Epithelial cell of esophagus (primary cell): ENCODE results near the gene DOHH.
A peak's percentile ranks its signal among the peaks of the same experiment; 100 is the strongest.
"Not testable (repeated sequence)": the region's sequence is repeated elsewhere in the genome, so short reads cannot be mapped to it uniquely, and the experiment has no call there.

ENCODE experiments used
- DNase-seq: peaks from one replicate; pipeline ENCODE4 v3.0.0; 2010; ENCODE audit warnings: low read depth
- H3K4me3 ChIP-seq: 2 replicates; pipeline ENCODE4 v1.5.1; 2011; ENCODE audit warnings: mild to moderate bottlenecking, low read length, control low read depth
- CTCF ChIP-seq: IDR thresholded peaks from 2 replicates; pipeline ENCODE4 v1.5.1; 2011; ENCODE audit warnings: low read depth, mild to moderate bottlenecking, low read length, control low read depth, inconsistent platforms; ENCODE audit not compliant: insufficient read depth; ENCODE audit errors: missing control alignments

DOHH gene

GRCh38 chr19:3451451-3451866 lies 49.0 kb downstream of the DOHH start:
- TF ChIP-seq CTCF = no peak
- no peak overlapping the region for H3K4me3 ChIP-seq
- DNase-seq = no peak

GRCh38 chr19:3450796-3451411 lies 49.6 kb downstream of the DOHH start:
- TF ChIP-seq CTCF = no peak

GRCh38 chr19:3448616-3449334 lies 51.7 kb downstream of the DOHH start:
- H3K4me3 ChIP-seq = no peak overlapping the region
- no peak for DNase-seq
- no peak for TF ChIP-seq CTCF

More at GRCh38 chr19:3450796-3451411, 49.6 kb downstream of the DOHH start:
- peak; percentile 93 for DNase-seq
- no peak overlapping the region for H3K4me3 ChIP-seq

- not testable (repeated sequence) for H3K4me3 ChIP-seq, DNase-seq
Observed at GRCh38 chr19:3446657-3447056, 53.8 kb downstream of the DOHH start.

GRCh38 chr19:3444695-3445234 lies 55.7 kb downstream of the DOHH start:
- no peak for TF ChIP-seq CTCF
- no peak overlapping the region for H3K4me3 ChIP-seq
- DNase-seq = no peak

GRCh38 chr19:3443840-3444694 lies 56.4 kb downstream of the DOHH start:
- no peak for TF ChIP-seq CTCF
- no peak for DNase-seq
- H3K4me3 ChIP-seq = no peak overlapping the region

GRCh38 chr19:3442487-3443071 lies 57.9 kb downstream of the DOHH start:
- no peak overlapping the region for H3K4me3 ChIP-seq
- no peak for DNase-seq
- no peak for TF ChIP-seq CTCF
